Measurements from ENCODE around the gene BICRA. TPM values are rescaled to one million over a fixed set of nuclear protein-coding genes. Genes with fewer than 3 reads are reported as not detected.

The BICRA gene
- total RNA-seq, 1 donor from 2014 or later, result 22.9 TPM

DNA sequence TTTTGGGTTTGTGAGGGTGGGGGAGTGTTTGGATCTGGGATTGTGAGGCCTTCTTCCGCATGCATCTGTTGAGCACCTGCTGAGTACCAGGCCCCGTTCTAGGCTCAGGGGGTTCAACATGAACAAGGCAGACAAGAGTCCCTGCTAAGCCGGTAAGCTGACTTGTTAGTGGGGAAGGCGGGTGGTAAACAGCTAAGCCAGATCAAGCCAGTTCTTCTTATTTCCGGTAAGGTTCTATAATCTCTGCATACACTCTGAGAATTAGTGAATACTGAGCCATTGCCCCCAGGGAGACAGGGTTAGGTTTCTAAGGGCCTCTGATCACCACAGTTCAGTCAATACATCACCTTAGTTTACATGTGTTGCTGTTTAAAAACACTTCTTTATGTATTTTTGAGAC is 94.4 kb downstream of the BICRA start:
- H3K36me3 Mint-ChIP-seq, result peaks cover 7% of the 10 kb centered on the region
- H3K27me3 Mint-ChIP-seq, result peaks cover 9% of the 10 kb centered on the region
- no peak overlapping the region for H3K27ac Mint-ChIP-seq
- H3K4me3 Mint-ChIP-seq, result no peak overlapping the region
- TF ChIP-seq, protein P1, sequence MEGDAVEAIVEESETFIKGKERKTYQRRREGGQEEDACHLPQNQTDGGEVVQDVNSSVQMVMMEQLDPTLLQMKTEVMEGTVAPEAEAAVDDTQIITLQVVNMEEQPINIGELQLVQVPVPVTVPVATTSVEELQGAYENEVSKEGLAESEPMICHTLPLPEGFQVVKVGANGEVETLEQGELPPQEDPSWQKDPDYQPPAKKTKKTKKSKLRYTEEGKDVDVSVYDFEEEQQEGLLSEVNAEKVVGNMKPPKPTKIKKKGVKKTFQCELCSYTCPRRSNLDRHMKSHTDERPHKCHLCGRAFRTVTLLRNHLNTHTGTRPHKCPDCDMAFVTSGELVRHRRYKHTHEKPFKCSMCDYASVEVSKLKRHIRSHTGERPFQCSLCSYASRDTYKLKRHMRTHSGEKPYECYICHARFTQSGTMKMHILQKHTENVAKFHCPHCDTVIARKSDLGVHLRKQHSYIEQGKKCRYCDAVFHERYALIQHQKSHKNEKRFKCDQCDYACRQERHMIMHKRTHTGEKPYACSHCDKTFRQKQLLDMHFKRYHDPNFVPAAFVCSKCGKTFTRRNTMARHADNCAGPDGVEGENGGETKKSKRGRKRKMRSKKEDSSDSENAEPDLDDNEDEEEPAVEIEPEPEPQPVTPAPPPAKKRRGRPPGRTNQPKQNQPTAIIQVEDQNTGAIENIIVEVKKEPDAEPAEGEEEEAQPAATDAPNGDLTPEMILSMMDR (conservative IDR thresholded peaks at IDR 0.05), result no peak
- H3K9me3 Mint-ChIP-seq, result no peaks in the 10 kb centered on the region
- no peak for DNase-seq (ENCODE audit: extremely low spot score, unreplicated experiment)
- H3K4me1 Mint-ChIP-seq (ENCODE audit: unreplicated experiment), result no peaks in the 10 kb centered on the region

DNA sequence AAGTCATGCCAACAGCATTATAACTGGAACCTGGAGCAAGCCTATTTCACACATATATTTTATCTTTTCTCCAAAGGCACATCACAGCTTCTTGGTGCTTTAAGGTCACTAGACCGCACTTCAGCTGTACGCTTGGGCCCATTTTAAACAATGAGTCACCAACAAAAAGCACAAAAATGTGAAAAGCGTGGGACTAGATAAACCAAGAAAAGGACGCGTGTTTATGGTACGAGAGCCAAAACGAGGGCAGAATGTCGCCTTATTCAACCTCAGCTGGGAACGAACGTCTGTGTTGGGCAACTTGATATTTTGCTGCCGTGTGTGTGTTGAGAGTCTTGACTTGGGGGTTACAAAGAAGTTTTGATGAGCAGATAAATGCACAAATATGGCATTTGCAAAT is 95.1 kb downstream of the BICRA start:
- TF ChIP-seq, protein P1 (conservative IDR thresholded peaks at IDR 0.05), result no peak

DNA sequence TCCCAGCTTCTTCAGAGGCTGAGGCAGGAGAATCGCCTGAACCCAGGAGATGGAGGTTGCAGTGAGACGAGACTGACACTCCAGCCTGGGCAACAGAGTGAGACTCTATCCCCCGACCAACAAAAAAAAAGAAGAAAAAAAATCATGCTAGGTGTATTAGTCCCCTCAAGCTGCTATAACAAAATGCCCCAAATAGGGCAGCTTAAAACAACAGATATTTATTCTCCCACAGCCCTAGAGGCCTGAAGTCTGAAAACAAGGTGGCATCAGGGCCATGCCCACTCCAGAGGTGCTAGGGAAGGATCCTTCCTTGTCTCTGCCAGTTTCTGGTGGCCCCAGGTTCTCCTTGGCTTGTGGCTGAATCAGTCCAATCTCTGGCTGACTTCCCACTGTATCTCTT is 95.7 kb downstream of the BICRA start:
- peaks cover 9% of the 10 kb centered on the region for H3K27me3 Mint-ChIP-seq
- H3K4me3 Mint-ChIP-seq, result no peak overlapping the region
- no peak overlapping the region for H3K27ac Mint-ChIP-seq
- DNase-seq (ENCODE audit: extremely low spot score, unreplicated experiment), result no peak
- H3K36me3 Mint-ChIP-seq, result peaks cover 7% of the 10 kb centered on the region
- TF ChIP-seq, protein P1 (conservative IDR thresholded peaks at IDR 0.05), result no peak
- H3K9me3 Mint-ChIP-seq, result no peaks in the 10 kb centered on the region
- H3K4me1 Mint-ChIP-seq (ENCODE audit: unreplicated experiment), result no peaks in the 10 kb centered on the region

More for the DNA sequence above, 95.1 kb downstream of the BICRA start:
- H3K27me3 Mint-ChIP-seq, result peaks cover 9% of the 10 kb centered on the region
- no peak overlapping the region for H3K4me3 Mint-ChIP-seq
- H3K4me1 Mint-ChIP-seq (ENCODE audit: unreplicated experiment), result no peaks in the 10 kb centered on the region
- no peak overlapping the region for H3K27ac Mint-ChIP-seq
- H3K9me3 Mint-ChIP-seq, result no peaks in the 10 kb centered on the region
- peaks cover 7% of the 10 kb centered on the region for H3K36me3 Mint-ChIP-seq
- no peak for DNase-seq (ENCODE audit: extremely low spot score, unreplicated experiment)

DNA sequence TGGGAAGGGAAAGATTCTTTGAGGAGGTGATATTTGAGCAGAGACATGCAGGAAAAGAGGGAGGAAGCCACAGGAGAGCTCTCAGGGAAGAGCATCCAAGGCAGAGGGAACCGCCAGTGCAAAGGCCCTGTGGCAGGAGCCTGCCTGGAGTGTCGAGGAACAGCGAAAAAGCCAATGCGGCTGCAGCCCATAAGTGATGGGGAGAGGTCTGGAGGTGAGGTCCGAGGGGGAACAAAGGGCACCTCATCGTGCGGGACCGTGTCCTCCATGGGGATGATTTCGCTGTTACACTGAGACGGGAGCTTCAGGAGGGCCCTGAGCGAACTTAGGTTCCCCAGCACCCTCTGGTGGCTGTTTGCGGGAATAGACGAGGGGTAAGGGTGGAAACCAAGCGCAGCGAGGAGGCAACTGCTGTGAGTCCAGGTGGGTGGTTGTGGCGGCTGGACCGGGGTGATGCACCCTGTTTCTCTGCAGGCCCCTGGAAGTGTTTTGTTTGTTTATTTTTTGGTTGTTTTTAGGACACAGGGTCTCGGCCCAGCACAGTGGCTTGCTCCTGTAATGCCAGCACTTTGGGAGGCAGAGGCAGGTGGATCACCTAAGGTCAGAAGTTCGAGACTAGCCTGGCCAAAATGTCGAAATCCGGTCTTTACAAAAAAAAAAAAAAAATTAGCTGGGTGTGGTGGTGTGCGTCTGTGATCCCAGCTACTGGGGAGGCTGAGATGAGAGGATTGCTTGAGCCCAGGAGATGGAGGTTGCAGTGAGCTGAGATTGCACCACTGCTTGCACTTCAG is 98.4 kb downstream of the BICRA start:
- Mint-ChIP-seq H3K9me3 (no peaks in the 10 kb centered on the region), H3K36me3 (peaks cover 7% of the 10 kb centered on the region), H3K4me3 (no peak overlapping the region), H3K27ac (no peak overlapping the region), H3K27me3 (peaks cover 17% of the 10 kb centered on the region), H3K4me1 (ENCODE audit: unreplicated experiment) (no peaks in the 10 kb centered on the region)
- no peak for DNase-seq (ENCODE audit: extremely low spot score, unreplicated experiment)
- TF ChIP-seq, protein P1 (conservative IDR thresholded peaks at IDR 0.05), result peak; percentile 87

DNA sequence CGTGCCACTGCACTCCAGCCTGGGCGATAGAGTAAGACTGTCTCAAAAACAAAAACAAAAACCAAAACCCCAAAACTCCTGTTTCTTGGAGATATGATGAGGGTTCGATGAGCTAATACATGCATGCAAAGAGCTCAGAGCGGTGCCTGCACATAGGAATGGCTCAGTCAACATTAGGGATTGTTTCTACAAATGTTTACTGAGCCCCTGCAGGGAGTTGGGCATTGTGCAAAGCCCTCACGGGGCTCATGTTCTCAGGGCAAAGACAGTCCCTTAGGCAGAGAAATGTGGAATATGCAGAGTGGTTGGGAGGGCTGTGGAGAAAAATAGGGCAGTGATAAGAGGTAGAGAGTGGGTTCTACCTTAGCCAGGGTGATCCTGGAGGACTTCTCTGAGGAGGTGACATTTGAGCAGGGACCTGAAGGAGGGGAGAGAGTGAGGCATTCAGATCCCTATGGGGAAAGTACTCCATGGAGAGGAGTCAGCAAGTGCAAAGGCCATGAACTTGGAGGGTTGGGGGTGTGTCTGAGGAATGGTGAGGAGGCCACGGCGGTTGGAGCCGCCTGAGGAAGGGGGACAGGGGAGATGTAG is 102.8 kb downstream of the BICRA start:
- peaks cover 42% of the 10 kb centered on the region for H3K27me3 Mint-ChIP-seq
- TF ChIP-seq, protein P1 (conservative IDR thresholded peaks at IDR 0.05), result no peak
- no peak overlapping the region for H3K27ac Mint-ChIP-seq
- peaks cover 13% of the 10 kb centered on the region for H3K9me3 Mint-ChIP-seq
- peak overlapping the region; percentile 44 for H3K4me3 Mint-ChIP-seq
- H3K4me1 Mint-ChIP-seq (ENCODE audit: unreplicated experiment), result peaks cover 6% of the 10 kb centered on the region
- peaks cover 5% of the 10 kb centered on the region for H3K36me3 Mint-ChIP-seq
- no peak for DNase-seq (ENCODE audit: extremely low spot score, unreplicated experiment)
